Brain microvascular endothelial cell (primary cell): ENCODE results near the gene TCP11L2.

Experiments
- DNase-seq: peaks from one replicate; pipeline ENCODE4 v3.0.0-alpha.2; 2020
- H3K27ac ChIP-seq: fragments of 250-450 bp; sonication (Bioruptor Pico); 2 replicates; pipeline ENCODE4 v1.5.1; 2020; ENCODE audit warnings: mild to moderate bottlenecking, moderate library complexity
- H3K27me3 ChIP-seq: fragments of 250-450 bp; sonication (Bioruptor Pico); replicated peaks from 2 replicates; pipeline ENCODE4 v1.5.1; 2020; ENCODE audit warnings: mild to moderate bottlenecking
- H3K36me3 ChIP-seq: fragments of 250-450 bp; sonication (Bioruptor Pico); replicated peaks from 2 replicates; pipeline ENCODE4 v1.5.1; 2020; ENCODE audit warnings: mild to moderate bottlenecking
- H3K4me3 ChIP-seq: 2 replicates; pipeline ENCODE4 v1.5.1; 2011; ENCODE audit warnings: low read depth, mild to moderate bottlenecking, control low read depth, low read length, moderate library complexity
- in situ Hi-C: cut with HindIII; loops from 2 replicates; pipeline ENCODE4 v1.10.0; 2017; ENCODE audit warnings: low sequenced_read_pairs, low pct_ligation_motif_present
- TF ChIP-seq, protein P1 (sequence below): IDR thresholded peaks from 2 replicates; pipeline ENCODE4 v1.5.1; 2011; ENCODE audit warnings: low read depth, mild to moderate bottlenecking, moderate library complexity, low read length, control low read depth, inconsistent platforms; ENCODE audit errors: missing control alignments

TCP11L2 gene

DNA sequence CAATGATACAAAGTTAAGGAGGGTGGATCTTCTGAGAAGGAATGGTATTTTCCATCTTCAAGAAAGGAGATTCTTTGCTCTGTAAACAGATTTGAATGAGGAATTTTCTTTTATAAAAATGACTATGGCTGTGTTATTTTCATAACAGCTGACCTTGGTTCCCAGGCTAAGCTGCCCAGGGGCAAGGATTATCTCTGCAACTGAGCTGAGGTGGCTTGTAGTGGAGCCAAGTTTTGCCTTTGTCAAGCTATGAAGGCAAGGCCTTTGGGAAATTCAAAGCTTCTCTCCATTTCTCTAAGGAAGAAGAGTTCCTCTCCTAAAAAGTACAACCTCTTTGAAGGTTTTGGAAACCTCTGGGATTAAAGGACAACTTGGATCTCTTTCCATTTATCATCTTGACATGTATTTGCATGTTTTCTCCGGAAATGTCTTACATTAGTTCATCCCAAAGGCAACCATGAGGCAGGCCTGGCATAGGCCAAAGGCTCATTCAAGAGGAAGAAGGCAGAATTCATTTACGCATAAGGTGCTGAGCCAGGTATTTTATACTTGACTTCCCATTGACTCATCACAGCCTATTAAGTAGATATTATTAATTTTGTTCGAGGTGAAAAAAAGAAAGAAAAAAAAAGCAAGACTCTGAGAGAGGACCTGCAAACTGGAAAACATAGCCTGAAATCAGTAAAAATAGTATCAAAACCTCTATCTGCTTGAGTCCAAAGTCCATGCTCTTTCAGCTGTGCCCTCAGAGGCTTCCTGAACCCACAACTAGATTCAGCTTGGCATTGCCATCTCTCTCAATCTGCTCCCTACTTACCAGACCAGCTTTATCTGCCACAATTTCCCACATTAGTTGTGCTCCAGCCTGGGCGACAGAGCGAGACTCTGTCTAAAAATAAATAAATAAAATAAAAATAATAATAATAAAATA is 30.7 kb upstream of the TCP11L2 start:
- Histone ChIP-seq H3K27me3 (no peaks in the 10 kb centered on the region), H3K4me3 (no peak overlapping the region), H3K36me3 (no peaks in the 10 kb centered on the region), H3K27ac (no peak overlapping the region)
- TF ChIP-seq, protein P1, sequence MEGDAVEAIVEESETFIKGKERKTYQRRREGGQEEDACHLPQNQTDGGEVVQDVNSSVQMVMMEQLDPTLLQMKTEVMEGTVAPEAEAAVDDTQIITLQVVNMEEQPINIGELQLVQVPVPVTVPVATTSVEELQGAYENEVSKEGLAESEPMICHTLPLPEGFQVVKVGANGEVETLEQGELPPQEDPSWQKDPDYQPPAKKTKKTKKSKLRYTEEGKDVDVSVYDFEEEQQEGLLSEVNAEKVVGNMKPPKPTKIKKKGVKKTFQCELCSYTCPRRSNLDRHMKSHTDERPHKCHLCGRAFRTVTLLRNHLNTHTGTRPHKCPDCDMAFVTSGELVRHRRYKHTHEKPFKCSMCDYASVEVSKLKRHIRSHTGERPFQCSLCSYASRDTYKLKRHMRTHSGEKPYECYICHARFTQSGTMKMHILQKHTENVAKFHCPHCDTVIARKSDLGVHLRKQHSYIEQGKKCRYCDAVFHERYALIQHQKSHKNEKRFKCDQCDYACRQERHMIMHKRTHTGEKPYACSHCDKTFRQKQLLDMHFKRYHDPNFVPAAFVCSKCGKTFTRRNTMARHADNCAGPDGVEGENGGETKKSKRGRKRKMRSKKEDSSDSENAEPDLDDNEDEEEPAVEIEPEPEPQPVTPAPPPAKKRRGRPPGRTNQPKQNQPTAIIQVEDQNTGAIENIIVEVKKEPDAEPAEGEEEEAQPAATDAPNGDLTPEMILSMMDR = no peak
- DNase-seq = no peak
- in situ Hi-C loops = no loop called here

DNA sequence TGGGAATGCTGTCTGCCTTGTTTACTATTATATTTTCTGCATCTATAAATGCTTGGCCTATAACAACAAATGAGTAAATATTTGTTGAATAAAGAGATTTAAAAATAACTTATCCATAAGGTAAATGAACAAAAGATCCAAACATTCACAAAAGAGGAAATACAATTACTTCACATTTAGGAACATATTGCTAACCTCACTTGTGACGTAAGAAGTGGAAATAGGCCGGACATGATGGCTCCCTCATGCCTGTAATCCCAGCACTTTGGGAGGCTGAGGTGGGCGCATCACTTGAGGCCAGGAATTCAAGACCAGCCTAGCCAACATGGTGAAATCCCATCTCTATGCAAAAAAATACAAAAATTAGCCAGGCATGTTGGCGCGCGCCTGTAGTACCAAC is 29.0 kb upstream of the TCP11L2 start:
- no peak overlapping the region for H3K4me3 ChIP-seq
- no peak for DNase-seq
- TF ChIP-seq, protein P1 = no peak
- H3K36me3 ChIP-seq = no peaks in the 10 kb centered on the region
- in situ Hi-C loops = no loop called here
- H3K27me3 ChIP-seq = no peaks in the 10 kb centered on the region
- no peak overlapping the region for H3K27ac ChIP-seq

DNA sequence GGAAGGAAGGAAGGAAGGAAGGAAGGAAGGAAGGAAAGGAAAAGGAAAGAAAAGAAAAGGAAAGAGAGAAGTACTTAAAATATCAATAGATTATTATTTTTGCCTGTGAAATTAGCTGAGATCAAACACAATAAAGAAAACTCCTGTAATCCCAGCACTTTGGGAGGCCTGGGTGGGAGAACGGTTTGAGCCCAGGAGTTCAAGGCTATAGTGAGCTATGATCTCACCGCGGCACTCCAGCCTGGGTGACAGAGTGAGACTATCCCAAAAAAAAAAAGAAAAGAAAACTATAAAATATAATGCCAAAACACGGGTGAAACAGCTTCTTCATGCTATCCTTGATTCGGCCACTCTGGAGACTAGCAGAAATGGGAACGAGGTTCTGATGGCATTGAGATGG is 28.5 kb upstream of the TCP11L2 start:
- Histone ChIP-seq H3K36me3 (no peaks in the 10 kb centered on the region), H3K27me3 (no peaks in the 10 kb centered on the region), H3K27ac (no peak overlapping the region), H3K4me3 (no peak overlapping the region)
- in situ Hi-C loops = no loop called here
- TF ChIP-seq, protein P1 = no peak
- no peak for DNase-seq

DNA sequence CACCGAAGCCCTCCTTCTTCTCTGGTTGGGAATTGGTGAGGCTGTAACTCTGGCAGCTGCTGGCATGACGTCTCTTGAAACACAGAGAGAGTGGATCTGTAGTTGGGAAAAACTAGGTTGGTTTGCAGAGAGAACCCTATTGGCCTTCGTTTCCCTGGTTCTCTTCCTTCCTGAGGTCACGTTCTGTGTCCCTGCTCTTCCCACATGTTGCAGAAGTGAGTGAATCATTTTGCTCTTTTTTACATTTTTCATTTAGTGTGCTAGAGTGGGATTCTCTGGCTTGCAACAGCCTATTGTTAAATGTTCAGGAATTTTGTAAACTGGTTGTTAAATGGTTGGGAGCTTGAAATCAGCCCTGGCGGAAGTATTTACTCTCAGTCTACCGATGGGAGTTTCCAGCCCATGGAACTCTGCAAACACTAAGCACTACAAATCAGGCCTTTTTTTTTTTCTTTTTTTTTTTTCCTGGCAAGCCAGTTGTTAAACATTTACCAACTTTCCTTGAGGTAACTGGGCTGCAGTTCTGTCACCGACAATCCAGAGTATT is 27.9 kb upstream of the TCP11L2 start:
- no peak overlapping the region for H3K4me3 ChIP-seq
- TF ChIP-seq, protein P1 = no peak
- DNase-seq = no peak
- H3K27ac ChIP-seq = no peak overlapping the region
- no peaks in the 10 kb centered on the region for H3K27me3 ChIP-seq
- no peaks in the 10 kb centered on the region for H3K36me3 ChIP-seq
- in situ Hi-C loops = no loop called here

DNA sequence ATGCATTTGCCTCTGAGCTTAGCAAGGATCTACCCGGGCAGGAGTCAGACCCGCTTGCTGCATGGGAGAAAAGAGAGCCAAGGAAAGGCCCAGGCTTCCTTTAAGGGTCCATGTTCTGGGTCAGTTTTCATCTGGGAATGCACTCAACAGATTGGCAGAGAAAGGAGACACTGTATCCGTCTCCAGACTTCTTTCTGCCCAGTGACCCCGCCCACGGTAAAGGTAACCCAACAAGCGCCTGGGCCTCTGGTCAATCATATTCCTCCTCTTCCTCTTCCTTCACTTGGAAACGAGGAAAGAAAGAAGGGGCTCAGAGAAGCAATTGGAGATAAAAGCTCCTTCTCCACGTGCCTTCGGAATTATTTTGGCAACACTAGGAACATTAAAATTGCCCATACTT is 27.1 kb upstream of the TCP11L2 start:
- DNase-seq = no peak

More for the DNA sequence above, 27.1 kb upstream of the TCP11L2 start:
- TF ChIP-seq, protein P1 = no peak
- no peaks in the 10 kb centered on the region for H3K27me3 ChIP-seq
- H3K27ac ChIP-seq = no peak overlapping the region
- H3K4me3 ChIP-seq = no peak overlapping the region
- no peaks in the 10 kb centered on the region for H3K36me3 ChIP-seq
- in situ Hi-C loops = no loop called here
